Measurements from ENCODE around the gene AFF1.

The AFF1 gene

DNA sequence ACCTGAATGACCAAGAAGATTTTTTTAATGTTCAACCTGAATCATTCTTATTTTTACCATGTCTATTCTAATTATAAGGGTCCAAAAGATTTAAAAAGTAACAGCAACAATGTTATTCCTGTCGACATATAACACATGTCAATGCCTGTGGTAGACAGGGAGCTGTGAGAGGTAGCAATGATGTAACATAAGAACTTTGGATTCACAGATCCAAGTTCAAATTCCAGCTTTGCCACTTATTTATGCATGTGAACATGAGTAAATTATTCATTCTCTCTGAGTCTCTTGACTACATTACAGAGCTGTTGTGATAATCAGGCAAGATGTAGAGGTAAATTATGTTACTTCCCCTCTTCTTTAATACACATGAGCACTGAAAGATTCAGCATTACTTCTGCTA is 231.1 kb downstream of the AFF1 start:
- Histone ChIP-seq H3K9me3 (ENCODE audit: insufficient read depth, low read depth, low read length) (peaks cover 2% of the 10 kb centered on the region), H3K4ac (ENCODE audit: low read depth, low read length) (no peak overlapping the region), H3K14ac (ENCODE audit: low read length) (no peak overlapping the region), H3K27ac (ENCODE audit: low read depth, low read length) (no peak overlapping the region), H2AK5ac (ENCODE audit: low read length) (no peak overlapping the region), H2BK5ac (ENCODE audit: low read depth, low read length, poor library complexity) (no peak overlapping the region), H3K4me3 (ENCODE audit: low read depth, low read length) (no peak overlapping the region), H3K79me1 (ENCODE audit: low read length) (no peaks in the 10 kb centered on the region), H3K9ac (ENCODE audit: low read length) (no peak overlapping the region), H3K23ac (ENCODE audit: low read length) (no peak overlapping the region), H4K12ac (ENCODE audit: low read depth, low read length) (no peak overlapping the region), H3K27me3 (ENCODE audit: insufficient read depth, low read length) (no peaks in the 10 kb centered on the region), H2AFZ (ENCODE audit: insufficient read depth, low read length, poor library complexity) (no peak overlapping the region), H2BK120ac (ENCODE audit: insufficient read depth, low read length, poor library complexity) (no peak overlapping the region), H3K18ac (ENCODE audit: low read length) (no peak overlapping the region), H3K4me2 (ENCODE audit: low read length) (no peak overlapping the region), H3K4me1 (ENCODE audit: control insufficient read depth in 1 of 2, insufficient read depth in 2 of 2, low read length in 2 of 2) (peaks cover 0 to 1% of the 10 kb centered on the region in 2 experiments), H3K79me2 (ENCODE audit: control insufficient read depth, insufficient read depth, low read length, poor library complexity) (no peaks in the 10 kb centered on the region), H4K91ac (ENCODE audit: low read depth, low read length) (no peak overlapping the region), H4K8ac (ENCODE audit: low read depth, low read length) (no peak overlapping the region), H3K36me3 (ENCODE audit: control insufficient read depth in 1 of 2, insufficient read depth in 2 of 2, low read length in 2 of 2) (peaks cover 1 to 5% of the 10 kb centered on the region in 2 experiments), H2BK12ac (ENCODE audit: low read length) (no peak overlapping the region)
- no CpG with 5 or more reads among the region's 1 CpG for WGBS (ENCODE audit: extremely low coverage, insufficient coverage, insufficient read length)
- DNase-seq, result no peak

DNA sequence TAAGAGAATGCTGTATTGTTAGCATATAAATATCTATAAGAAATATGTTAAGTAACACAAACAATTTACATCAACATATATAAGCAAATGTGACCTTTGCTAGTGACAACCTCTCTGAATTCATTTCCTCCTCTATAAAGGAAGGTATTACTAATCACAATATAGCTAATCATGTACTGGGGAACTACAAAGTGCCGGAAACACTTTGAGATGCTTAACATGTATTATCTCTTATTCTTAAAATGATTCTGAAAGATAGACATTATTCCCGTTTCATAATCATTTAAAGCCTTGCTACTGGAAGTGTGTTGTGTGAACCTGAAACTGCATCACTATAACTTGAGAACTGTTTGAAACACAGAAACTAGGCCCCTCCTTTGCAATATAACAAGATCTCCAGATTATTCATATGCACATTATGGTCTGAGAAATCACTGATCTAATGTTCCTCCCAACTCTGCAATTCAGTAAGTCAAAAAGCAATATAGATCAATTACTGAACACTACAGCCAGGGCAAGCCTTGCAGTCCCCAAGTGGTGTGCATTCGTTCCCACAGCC is 231.6 kb downstream of the AFF1 start:
- no peaks in the 10 kb centered on the region for H3K27me3 ChIP-seq (ENCODE audit: insufficient read depth, low read length)
- no peak overlapping the region for H3K4ac ChIP-seq (ENCODE audit: low read depth, low read length)
- no peaks in the 10 kb centered on the region for H3K79me1 ChIP-seq (ENCODE audit: low read length)
- peaks cover 2% of the 10 kb centered on the region for H3K9me3 ChIP-seq (ENCODE audit: insufficient read depth, low read depth, low read length)
- no peak overlapping the region for H3K23ac ChIP-seq (ENCODE audit: low read length)
- H4K12ac ChIP-seq (ENCODE audit: low read depth, low read length), result no peak overlapping the region
- H2BK120ac ChIP-seq (ENCODE audit: insufficient read depth, low read length, poor library complexity), result no peak overlapping the region
- no CpG with 5 or more reads among the region's 3 CpGs for WGBS (ENCODE audit: extremely low coverage, insufficient coverage, insufficient read length)
- no peak overlapping the region for H2BK5ac ChIP-seq (ENCODE audit: low read depth, low read length, poor library complexity)
- no peak overlapping the region for H3K4me2 ChIP-seq (ENCODE audit: low read length)
- no peak overlapping the region for H3K14ac ChIP-seq (ENCODE audit: low read length)
- no peak overlapping the region for H3K4me3 ChIP-seq (ENCODE audit: low read depth, low read length)
- peaks cover 1 to 5% of the 10 kb centered on the region in 2 experiments for H3K36me3 ChIP-seq (ENCODE audit: control insufficient read depth in 1 of 2, insufficient read depth in 2 of 2, low read length in 2 of 2)
- no peak overlapping the region for H3K27ac ChIP-seq (ENCODE audit: low read depth, low read length)
- H2AFZ ChIP-seq (ENCODE audit: insufficient read depth, low read length, poor library complexity), result no peak overlapping the region
- H2AK5ac ChIP-seq (ENCODE audit: low read length), result no peak overlapping the region
- H3K18ac ChIP-seq (ENCODE audit: low read length), result no peak overlapping the region
- no peak overlapping the region for H2BK12ac ChIP-seq (ENCODE audit: low read length)
- H3K79me2 ChIP-seq (ENCODE audit: control insufficient read depth, insufficient read depth, low read length, poor library complexity), result no peaks in the 10 kb centered on the region
- H3K4me1 ChIP-seq (ENCODE audit: control insufficient read depth in 1 of 2, insufficient read depth in 2 of 2, low read length in 2 of 2), result peaks cover 0 to 1% of the 10 kb centered on the region in 2 experiments
- no peak for DNase-seq
- H4K91ac ChIP-seq (ENCODE audit: low read depth, low read length), result no peak overlapping the region
- H4K8ac ChIP-seq (ENCODE audit: low read depth, low read length), result no peak overlapping the region
- no peak overlapping the region for H3K9ac ChIP-seq (ENCODE audit: low read length)

DNA sequence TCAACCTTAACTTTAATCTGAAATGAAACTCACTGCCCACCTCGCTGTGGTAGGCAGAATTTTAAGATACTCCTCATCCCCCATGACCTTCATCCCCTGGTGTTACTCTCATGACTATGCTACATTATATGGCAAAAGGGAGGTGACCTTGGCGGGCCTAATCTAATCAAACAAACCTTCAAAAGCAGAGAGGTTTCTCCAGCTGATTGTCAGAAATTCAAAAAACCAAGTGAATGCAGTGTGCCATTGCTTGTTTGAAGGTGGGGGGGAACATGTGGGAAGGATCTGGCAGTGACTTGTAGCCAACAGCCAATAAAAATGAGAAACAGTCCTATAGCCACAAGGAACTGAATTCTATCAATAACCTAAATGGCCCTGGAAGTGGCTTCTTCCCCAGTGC is 237.1 kb downstream of the AFF1 start:
- Histone ChIP-seq H3K27me3 (ENCODE audit: insufficient read depth, low read length) (no peaks in the 10 kb centered on the region), H3K4me2 (ENCODE audit: low read length) (no peak overlapping the region), H3K9ac (ENCODE audit: low read length) (no peak overlapping the region), H4K91ac (ENCODE audit: low read depth, low read length) (no peak overlapping the region), H4K8ac (ENCODE audit: low read depth, low read length) (no peak overlapping the region), H3K27ac (ENCODE audit: low read depth, low read length) (no peak overlapping the region), H3K79me2 (ENCODE audit: control insufficient read depth, insufficient read depth, low read length, poor library complexity) (no peaks in the 10 kb centered on the region), H3K36me3 (ENCODE audit: control insufficient read depth in 1 of 2, insufficient read depth in 2 of 2, low read length in 2 of 2) (peaks cover 0 to 2% of the 10 kb centered on the region in 2 experiments), H3K4me3 (ENCODE audit: low read depth, low read length) (no peak overlapping the region), H2AK5ac (ENCODE audit: low read length) (no peak overlapping the region), H3K79me1 (ENCODE audit: low read length) (no peaks in the 10 kb centered on the region), H2BK12ac (ENCODE audit: low read length) (no peak overlapping the region), H3K4me1 (ENCODE audit: control insufficient read depth in 1 of 2, insufficient read depth in 2 of 2, low read length in 2 of 2) (peaks cover 0 to 1% of the 10 kb centered on the region in 2 experiments), H3K4ac (ENCODE audit: low read depth, low read length) (no peak overlapping the region), H2AFZ (ENCODE audit: insufficient read depth, low read length, poor library complexity) (no peak overlapping the region), H4K12ac (ENCODE audit: low read depth, low read length) (no peak overlapping the region), H3K9me3 (ENCODE audit: insufficient read depth, low read depth, low read length) (no peaks in the 10 kb centered on the region), H3K23ac (ENCODE audit: low read length) (no peak overlapping the region), H2BK5ac (ENCODE audit: low read depth, low read length, poor library complexity) (no peak overlapping the region), H2BK120ac (ENCODE audit: insufficient read depth, low read length, poor library complexity) (no peak overlapping the region), H3K14ac (ENCODE audit: low read length) (no peak overlapping the region), H3K18ac (ENCODE audit: low read length) (no peak overlapping the region)
- no CpG with 5 or more reads among the region's 2 CpGs for WGBS (ENCODE audit: extremely low coverage, insufficient coverage, insufficient read length)
- no peak for DNase-seq

DNA sequence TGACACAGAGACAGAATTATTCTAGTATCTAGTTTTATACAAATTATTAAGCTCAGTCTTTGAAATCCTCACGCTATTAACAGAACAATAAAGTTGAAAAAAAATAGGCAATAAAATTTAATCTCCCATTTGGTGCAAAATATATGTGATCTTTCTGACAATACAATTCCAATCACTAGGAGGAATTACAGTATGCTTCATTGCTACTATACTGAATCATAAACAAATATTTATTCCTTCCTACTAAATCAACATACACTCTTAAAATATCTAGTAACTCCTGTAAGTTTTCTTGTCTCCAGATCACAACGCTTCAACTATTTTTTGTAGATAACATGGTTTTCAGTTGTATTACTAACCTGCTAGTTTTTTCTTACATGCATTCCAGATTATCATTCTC is 239.9 kb downstream of the AFF1 start:
- no peaks in the 10 kb centered on the region for H3K36me3 ChIP-seq (ENCODE audit: control insufficient read depth in 1 of 2, insufficient read depth in 2 of 2, low read length in 2 of 2)
- H2BK120ac ChIP-seq (ENCODE audit: insufficient read depth, low read length, poor library complexity), result no peak overlapping the region
- H2AFZ ChIP-seq (ENCODE audit: insufficient read depth, low read length, poor library complexity), result no peak overlapping the region
- H4K91ac ChIP-seq (ENCODE audit: low read depth, low read length), result no peak overlapping the region
- no peak overlapping the region for H2BK5ac ChIP-seq (ENCODE audit: low read depth, low read length, poor library complexity)
- H3K4me3 ChIP-seq (ENCODE audit: low read depth, low read length), result no peak overlapping the region
- no peak overlapping the region for H3K23ac ChIP-seq (ENCODE audit: low read length)
- H3K4ac ChIP-seq (ENCODE audit: low read depth, low read length), result no peak overlapping the region
- H4K8ac ChIP-seq (ENCODE audit: low read depth, low read length), result no peak overlapping the region
- H3K79me2 ChIP-seq (ENCODE audit: control insufficient read depth, insufficient read depth, low read length, poor library complexity), result no peaks in the 10 kb centered on the region
- no peak overlapping the region for H3K4me2 ChIP-seq (ENCODE audit: low read length)
- no peak overlapping the region for H3K18ac ChIP-seq (ENCODE audit: low read length)
- no peak for DNase-seq
- no peaks in the 10 kb centered on the region for H3K4me1 ChIP-seq (ENCODE audit: control insufficient read depth in 1 of 2, insufficient read depth in 2 of 2, low read length in 2 of 2)
- no peaks in the 10 kb centered on the region for H3K27me3 ChIP-seq (ENCODE audit: insufficient read depth, low read length)
- H3K79me1 ChIP-seq (ENCODE audit: low read length), result no peaks in the 10 kb centered on the region
- H4K12ac ChIP-seq (ENCODE audit: low read depth, low read length), result no peak overlapping the region
- no CpG with 5 or more reads among the region's 2 CpGs for WGBS (ENCODE audit: extremely low coverage, insufficient coverage, insufficient read length)
- no peak overlapping the region for H3K14ac ChIP-seq (ENCODE audit: low read length)
- H2AK5ac ChIP-seq (ENCODE audit: low read length), result no peak overlapping the region
- no peaks in the 10 kb centered on the region for H3K9me3 ChIP-seq (ENCODE audit: insufficient read depth, low read depth, low read length)
- H2BK12ac ChIP-seq (ENCODE audit: low read length), result no peak overlapping the region
- no peak overlapping the region for H3K27ac ChIP-seq (ENCODE audit: low read depth, low read length)
- H3K9ac ChIP-seq (ENCODE audit: low read length), result no peak overlapping the region

All from trophoblast cell (in vitro differentiated cells and primary cell).